ENCODE measurements around the gene RRAGC.
"Not testable (repeated sequence)": the region's sequence is repeated elsewhere in the genome, so short reads cannot be mapped to it uniquely, and the experiment has no call there.

Gene RRAGC

GRCh38 chr1:38817267-38818174 lies 42.1 kb downstream of the RRAGC start:
- H3K4me3 ChIP-seq (ENCODE audit: low read length) = no peak overlapping the region; the same call in 1 of the 2 replicates
- TF ChIP-seq ZNF274 (IDR thresholded peaks at IDR 0.05; ENCODE audit: low read depth, low read length) = no peak

- no peak for TF ChIP-seq ZNF274 (IDR thresholded peaks at IDR 0.05; ENCODE audit: low read depth, low read length)
Observed at GRCh38 chr1:38815903-38816627, 43.5 kb downstream of the RRAGC start.

GRCh38 chr1:38814984-38815464 lies 44.5 kb downstream of the RRAGC start:
- H3K4me3 ChIP-seq (ENCODE audit: low read length) = no peak overlapping the region
- no peak for TF ChIP-seq ZNF274 (IDR thresholded peaks at IDR 0.05; ENCODE audit: low read depth, low read length)

More at GRCh38 chr1:38815903-38816627, 43.5 kb downstream of the RRAGC start:
- H3K4me3 ChIP-seq (ENCODE audit: low read length) = peak overlapping the region; percentile 1; the same call in 1 of the 2 replicates

GRCh38 chr1:38814444-38814983 lies 45.1 kb downstream of the RRAGC start:
- no peak overlapping the region for H3K4me3 ChIP-seq (ENCODE audit: low read length)
- no peak for TF ChIP-seq ZNF274 (IDR thresholded peaks at IDR 0.05; ENCODE audit: low read depth, low read length)

- TF ChIP-seq ZNF274 (IDR thresholded peaks at IDR 0.05; ENCODE audit: low read depth, low read length) = no peak
Observed at GRCh38 chr1:38812981-38813380, 46.6 kb downstream of the RRAGC start.

GRCh38 chr1:38811466-38811865 lies 48.1 kb downstream of the RRAGC start:
- not testable (repeated sequence) for H3K4me3 ChIP-seq (ENCODE audit: low read length)

More at GRCh38 chr1:38812981-38813380, 46.6 kb downstream of the RRAGC start:
- no peak overlapping the region for H3K4me3 ChIP-seq (ENCODE audit: low read length)

GRCh38 chr1:38806090-38806489 lies 53.5 kb downstream of the RRAGC start:
- H3K4me3 ChIP-seq (ENCODE audit: low read length) = no peak overlapping the region
- TF ChIP-seq ZNF274 (IDR thresholded peaks at IDR 0.05; ENCODE audit: low read depth, low read length) = no peak

GRCh38 chr1:38805036-38805435 lies 54.5 kb downstream of the RRAGC start:
- no peak overlapping the region for H3K4me3 ChIP-seq (ENCODE audit: low read length)
- TF ChIP-seq ZNF274 (IDR thresholded peaks at IDR 0.05; ENCODE audit: low read depth, low read length) = no peak

GRCh38 chr1:38804062-38804886 lies 55.3 kb downstream of the RRAGC start:
- H3K4me3 ChIP-seq (ENCODE audit: low read length) = peak overlapping the region; percentile 43; the same call in 1 of the 2 replicates
- TF ChIP-seq ZNF274 (IDR thresholded peaks at IDR 0.05; ENCODE audit: low read depth, low read length) = no peak

- TF ChIP-seq ZNF274 (IDR thresholded peaks at IDR 0.05; ENCODE audit: low read depth, low read length) = no peak
- peak overlapping the region; percentile 43; the same call in 1 of the 2 replicates for H3K4me3 ChIP-seq (ENCODE audit: low read length)
Observed at GRCh38 chr1:38803647-38804046, 55.9 kb downstream of the RRAGC start.

- H3K4me3 ChIP-seq (ENCODE audit: low read length) = no peak overlapping the region
- TF ChIP-seq ZNF274 (IDR thresholded peaks at IDR 0.05; ENCODE audit: low read depth, low read length) = no peak
Observed at GRCh38 chr1:38800720-38801671, 58.6 kb downstream of the RRAGC start.

- no peak overlapping the region for H3K4me3 ChIP-seq (ENCODE audit: low read length)
- no peak for TF ChIP-seq ZNF274 (IDR thresholded peaks at IDR 0.05; ENCODE audit: low read depth, low read length)
Observed at GRCh38 chr1:38793299-38793698, 66.3 kb downstream of the RRAGC start.

All from GM08714 (cell line).